Endothelial cell (in vitro differentiated cells): ENCODE measurements around the gene MTCL1. TPM values are rescaled to one million over a fixed set of nuclear protein-coding genes. Genes with fewer than 3 reads are reported as not detected.

Experiments used
- DNase-seq: peaks from one replicate; pipeline ENCODE4 v3.0.0; 2021; ENCODE audit warnings: low spot score
- H3K27ac Mint-ChIP-seq: one replicate; pipeline ENCODE4 v1.8.0; 2021; ENCODE audit warnings: mixed read lengths, inconsistent platforms; ENCODE audit not compliant: unreplicated experiment
- H3K27me3 Mint-ChIP-seq: one replicate; pipeline ENCODE4 v1.8.0; 2021; ENCODE audit warnings: mild to moderate bottlenecking, moderate library complexity, mixed read lengths, inconsistent platforms; ENCODE audit not compliant: unreplicated experiment
- H3K36me3 Mint-ChIP-seq: one replicate; pipeline ENCODE4 v1.8.0; 2021; ENCODE audit warnings: mild to moderate bottlenecking, low read depth, mixed read lengths, inconsistent platforms; ENCODE audit not compliant: unreplicated experiment
- H3K4me1 Mint-ChIP-seq: one replicate; pipeline ENCODE4 v1.8.0; 2021; ENCODE audit warnings: mild to moderate bottlenecking, mixed read lengths, inconsistent platforms; ENCODE audit not compliant: unreplicated experiment
- H3K4me3 Mint-ChIP-seq: one replicate; pipeline ENCODE4 v1.8.0; 2021; ENCODE audit warnings: mild to moderate bottlenecking, mixed read lengths, inconsistent platforms; ENCODE audit not compliant: unreplicated experiment
- H3K9me3 Mint-ChIP-seq: one replicate; pipeline ENCODE4 v1.8.0; 2021; ENCODE audit warnings: mixed read lengths, inconsistent platforms; ENCODE audit not compliant: unreplicated experiment
- CTCF ChIP-seq: fragments of 200-600 bp; sonication (generic); IDR thresholded peaks from one replicate; pipeline ENCODE4 v1.5.0; 2021; ENCODE audit warnings: antibody characterized with exemption; ENCODE audit not compliant: unreplicated experiment
- total RNA-seq: library from RNA; stranded (reverse); fragmentation: NEBNext Ultra II Directional; extraction: Animal tissue kit (Norgen Biotek cat#: 25700); gene quantifications from one replicate; pipeline ENCODE4 v1.2.1, GENCODE V29; 2021; ENCODE audit not compliant: unreplicated experiment

Gene MTCL1
- total RNA-seq, 1 donor from 2014 or later, result 3.8 TPM

- no peaks in the 10 kb centered on the region for H3K9me3 Mint-ChIP-seq
- H3K27me3 Mint-ChIP-seq, result peaks cover 5% of the 10 kb centered on the region
- no peak for TF ChIP-seq CTCF
- no peaks in the 10 kb centered on the region for H3K36me3 Mint-ChIP-seq
- H3K27ac Mint-ChIP-seq, result no peak overlapping the region
- no peak for DNase-seq
- H3K4me1 Mint-ChIP-seq, result no peaks in the 10 kb centered on the region
- H3K4me3 Mint-ChIP-seq, result no peak overlapping the region
These were observed 169.5 kb downstream of the MTCL1 start for GRCh38 chr18:8874872-8875271.

- Mint-ChIP-seq H3K4me3 (no peak overlapping the region), H3K36me3 (no peaks in the 10 kb centered on the region), H3K9me3 (no peaks in the 10 kb centered on the region), H3K4me1 (no peaks in the 10 kb centered on the region), H3K27ac (no peak overlapping the region), H3K27me3 (peaks cover 1% of the 10 kb centered on the region)
- no peak for DNase-seq
- no peak for TF ChIP-seq CTCF
These were observed 171.5 kb downstream of the MTCL1 start for GRCh38 chr18:8876887-8877286.

GRCh38 chr18:8881103-8881502, 175.7 kb downstream of the MTCL1 start:
- H3K9me3 Mint-ChIP-seq, result peaks cover 7% of the 10 kb centered on the region
- H3K27ac Mint-ChIP-seq, result peak overlapping the region; percentile 25
- H3K4me3 Mint-ChIP-seq, result no peak overlapping the region
- peaks cover 1% of the 10 kb centered on the region for H3K27me3 Mint-ChIP-seq
- no peak for TF ChIP-seq CTCF
- no peak for DNase-seq
- no peaks in the 10 kb centered on the region for H3K4me1 Mint-ChIP-seq
- H3K36me3 Mint-ChIP-seq, result peaks cover 5% of the 10 kb centered on the region

Other genes with a start within 250 kb of the MTCL1 start
- gene RAB12, start 96.1 kb upstream of the MTCL1 start, total RNA-seq, result 35.3 TPM